Measurements from ENCODE around the gene PIP4K2A.
"Not testable (repeated sequence)": the region's sequence is repeated elsewhere in the genome, so short reads cannot be mapped to it uniquely, and the experiment has no call there.

PIP4K2A gene

DNA sequence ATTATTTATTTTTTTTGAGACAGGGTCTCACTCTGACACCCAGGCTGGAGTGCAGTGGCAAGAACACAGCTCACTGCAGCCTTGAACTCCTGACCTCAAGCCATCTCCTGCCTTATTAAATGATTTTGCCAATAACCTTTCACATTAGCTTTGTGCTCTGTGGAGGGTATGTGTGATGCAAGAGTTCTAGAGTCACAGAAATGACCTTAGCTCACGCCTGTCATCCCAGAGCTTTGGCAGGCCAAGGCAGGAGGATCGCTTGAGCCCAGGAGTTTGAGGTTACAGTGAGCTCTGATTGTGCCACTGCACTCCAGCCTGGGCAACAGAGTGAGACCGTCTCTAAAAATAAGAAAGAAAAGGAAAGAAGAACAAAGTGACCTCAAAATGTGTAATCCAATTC is 4.3 kb upstream of the PIP4K2A start:
- H3K4me1 ChIP-seq (ENCODE audit: control insufficient read depth in 1 of 2, insufficient read depth in 2 of 2, low read length in 2 of 2); H3K36me3 ChIP-seq (ENCODE audit: control insufficient read depth in 1 of 2, insufficient read depth in 2 of 2, low read length in 2 of 2); H3K27me3 ChIP-seq (ENCODE audit: low read depth, low read length); H3K27ac ChIP-seq (ENCODE audit: low read length); H3K9me3 ChIP-seq (ENCODE audit: control insufficient read depth in 1 of 2, low read length in 2 of 2); H3K4me3 ChIP-seq (ENCODE audit: low read depth in 1 of 2, low read length in 2 of 2): not testable (repeated sequence)

- Histone ChIP-seq H3K4me3 (ENCODE audit: low read depth in 1 of 2, low read length in 2 of 2) (no peak overlapping the region), H3K27ac (ENCODE audit: low read length) (no peak overlapping the region), H3K36me3 (ENCODE audit: control insufficient read depth in 1 of 2, insufficient read depth in 2 of 2, low read length in 2 of 2) (no peaks in the 10 kb centered on the region), H3K4me1 (ENCODE audit: control insufficient read depth in 1 of 2, insufficient read depth in 2 of 2, low read length in 2 of 2) (no peaks in the 10 kb centered on the region), H3K9me3 (ENCODE audit: control insufficient read depth in 1 of 2, low read length in 2 of 2) (no peaks in the 10 kb centered on the region), H3K27me3 (ENCODE audit: low read depth, low read length) (no peaks in the 10 kb centered on the region)
Measured at GRCh38 chr10:22717728-22718127, 3.4 kb upstream of the PIP4K2A start.

DNA sequence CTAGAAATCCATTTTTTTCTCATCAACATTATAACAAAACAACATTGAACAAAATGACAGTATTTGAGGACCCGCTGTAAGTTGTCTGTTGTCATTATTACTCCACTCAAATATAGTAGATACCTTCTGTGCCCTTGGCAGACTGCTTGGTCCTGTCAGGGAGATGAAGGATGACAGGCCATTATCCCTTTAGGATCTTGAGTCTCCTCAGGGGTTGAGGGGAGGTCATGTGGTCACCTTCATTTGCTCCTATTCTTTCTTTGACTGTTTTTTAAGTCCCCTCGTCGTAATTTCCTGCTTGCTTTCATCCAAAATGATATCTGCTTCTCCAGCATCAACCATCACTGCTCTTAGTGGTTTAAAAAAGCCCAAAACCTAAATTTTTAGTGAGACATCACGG is 2.6 kb upstream of the PIP4K2A start:
- Histone ChIP-seq H3K4me3 (ENCODE audit: low read depth in 1 of 2, low read length in 2 of 2) (no peak overlapping the region), H3K4me1 (ENCODE audit: control insufficient read depth in 1 of 2, insufficient read depth in 2 of 2, low read length in 2 of 2) (peaks cover 2 to 3% of the 10 kb centered on the region in 2 donors), H3K36me3 (ENCODE audit: control insufficient read depth in 1 of 2, insufficient read depth in 2 of 2, low read length in 2 of 2) (no peaks in the 10 kb centered on the region), H3K9me3 (ENCODE audit: control insufficient read depth in 1 of 2, low read length in 2 of 2) (no peaks in the 10 kb centered on the region), H3K27me3 (ENCODE audit: low read depth, low read length) (no peaks in the 10 kb centered on the region), H3K27ac (ENCODE audit: low read length) (no peak overlapping the region)

DNA sequence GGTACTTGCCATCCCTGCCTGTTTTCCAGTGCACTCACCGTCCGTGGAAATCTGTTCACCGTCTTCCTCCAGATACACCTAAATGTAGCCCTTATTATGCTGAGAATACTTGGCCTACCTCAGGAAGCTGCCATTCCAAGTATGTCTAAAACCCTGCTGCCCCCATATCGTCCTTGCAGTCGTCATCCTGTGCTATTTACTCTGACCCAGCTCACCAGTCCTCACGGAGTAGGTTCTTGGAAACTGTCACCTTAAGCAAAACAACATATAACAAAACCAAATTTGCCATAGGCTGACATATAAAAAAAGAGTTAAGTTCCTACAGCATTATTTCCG is 880 bp upstream of the PIP4K2A start:
- H3K4me3 ChIP-seq (ENCODE audit: low read depth in 1 of 2, low read length in 2 of 2), result peak overlapping the region; percentile 57 to 67

DNA sequence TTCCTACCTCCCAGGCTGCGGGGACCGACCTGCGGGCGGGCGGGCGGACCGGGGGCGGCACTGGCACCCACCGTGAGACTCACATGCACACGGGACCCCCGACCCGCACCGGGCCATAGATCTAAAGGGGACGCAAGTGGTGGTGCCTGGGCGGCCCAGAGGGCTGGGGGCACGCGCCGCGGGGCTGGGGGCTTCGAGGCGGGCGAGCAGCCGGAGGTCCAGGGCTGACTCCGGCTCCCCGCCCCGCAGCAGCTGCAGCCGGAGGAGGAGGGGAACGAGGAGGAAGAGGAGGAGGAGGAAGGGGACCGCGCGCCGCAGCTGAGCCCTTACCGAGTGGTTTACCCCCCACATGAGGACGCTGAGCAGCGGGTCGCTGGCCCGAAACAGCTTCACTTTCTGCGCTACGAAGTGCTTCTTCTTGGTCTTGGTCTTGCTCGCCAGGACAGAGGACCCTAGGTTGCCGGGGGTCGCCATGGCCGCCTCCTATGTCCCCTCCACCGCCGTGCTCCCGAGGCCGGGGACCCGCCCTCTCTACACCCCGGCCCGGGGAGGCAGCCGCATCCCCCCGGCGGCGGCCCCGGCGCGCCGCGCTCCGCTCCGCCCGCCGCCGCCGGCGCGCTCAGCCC is 412 bp downstream of the PIP4K2A start:
- Histone ChIP-seq H3K36me3 (ENCODE audit: control insufficient read depth in 1 of 2, insufficient read depth in 2 of 2, low read length in 2 of 2) (no peaks in the 10 kb centered on the region), H3K4me3 (ENCODE audit: low read depth in 1 of 2, low read length in 2 of 2) (peak overlapping the region; percentile 70 to 96), H3K27ac (ENCODE audit: low read length) (peak overlapping the region; percentile 29), H3K27me3 (ENCODE audit: low read depth, low read length) (no peaks in the 10 kb centered on the region), H3K4me1 (ENCODE audit: control insufficient read depth in 1 of 2, insufficient read depth in 2 of 2, low read length in 2 of 2) (peaks cover 10 to 21% of the 10 kb centered on the region in 2 donors), H3K9me3 (ENCODE audit: control insufficient read depth in 1 of 2, low read length in 2 of 2) (no peaks in the 10 kb centered on the region)

More for the DNA sequence above, 880 bp upstream of the PIP4K2A start:
- H3K9me3 ChIP-seq (ENCODE audit: control insufficient read depth in 1 of 2, low read length in 2 of 2), result no peaks in the 10 kb centered on the region
- H3K27ac ChIP-seq (ENCODE audit: low read length), result no peak overlapping the region
- no peaks in the 10 kb centered on the region for H3K27me3 ChIP-seq (ENCODE audit: low read depth, low read length)
- no peaks in the 10 kb centered on the region for H3K36me3 ChIP-seq (ENCODE audit: control insufficient read depth in 1 of 2, insufficient read depth in 2 of 2, low read length in 2 of 2)
- H3K4me1 ChIP-seq (ENCODE audit: control insufficient read depth in 1 of 2, insufficient read depth in 2 of 2, low read length in 2 of 2), result peaks cover 10 to 17% of the 10 kb centered on the region in 2 donors

DNA sequence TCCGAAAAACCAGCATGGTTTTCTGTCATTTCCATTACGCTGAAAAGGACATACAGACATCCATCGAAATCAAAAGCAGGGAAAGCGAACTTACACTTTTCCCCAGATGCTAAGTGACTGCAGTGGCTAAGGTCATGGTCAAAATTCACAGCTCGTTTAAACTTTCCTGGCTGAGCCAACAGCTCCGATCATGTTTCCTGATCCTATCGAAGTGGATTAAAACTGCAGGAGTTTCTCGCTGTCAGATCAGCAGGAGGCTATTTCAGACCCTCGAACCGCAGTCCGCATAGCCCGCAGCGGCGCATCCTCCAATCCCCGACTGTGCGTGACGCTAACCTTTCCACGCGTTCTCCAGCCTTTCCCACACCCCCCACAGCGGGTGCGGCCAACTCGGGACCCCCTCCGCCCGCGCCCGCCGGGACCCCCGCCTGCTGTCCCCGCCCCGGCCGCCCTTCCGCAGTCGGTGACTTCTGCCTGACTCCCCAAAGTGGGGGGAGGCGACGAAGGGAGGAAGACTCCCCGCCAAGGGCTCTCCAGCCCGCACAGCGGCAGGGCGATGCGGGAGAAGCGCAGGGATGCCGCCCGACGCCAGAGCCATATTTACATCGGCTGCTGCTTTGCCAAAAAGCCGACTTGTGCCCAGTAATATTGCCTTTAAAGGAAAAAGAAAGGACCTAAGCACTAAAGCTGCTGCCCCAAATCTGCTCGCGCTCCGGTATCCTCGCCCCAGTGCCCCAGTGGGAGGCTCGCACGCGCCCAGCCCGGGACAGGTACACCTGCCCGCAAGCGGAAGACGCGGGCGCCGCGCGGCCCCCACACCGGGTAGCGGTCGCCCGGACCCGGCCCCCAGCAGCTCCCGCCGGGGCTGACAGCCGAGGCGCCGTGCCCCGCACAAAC is 1.2 kb downstream of the PIP4K2A start:
- H3K36me3 ChIP-seq (ENCODE audit: control insufficient read depth in 1 of 2, insufficient read depth in 2 of 2, low read length in 2 of 2), result no peaks in the 10 kb centered on the region
- peak overlapping the region; percentile 53 for H3K27ac ChIP-seq (ENCODE audit: low read length)
- peaks cover 10 to 21% of the 10 kb centered on the region in 2 donors for H3K4me1 ChIP-seq (ENCODE audit: control insufficient read depth in 1 of 2, insufficient read depth in 2 of 2, low read length in 2 of 2)
- peak overlapping the region; percentile 70 to 96 for H3K4me3 ChIP-seq (ENCODE audit: low read depth in 1 of 2, low read length in 2 of 2)
- H3K9me3 ChIP-seq (ENCODE audit: control insufficient read depth in 1 of 2, low read length in 2 of 2), result no peaks in the 10 kb centered on the region
- no peaks in the 10 kb centered on the region for H3K27me3 ChIP-seq (ENCODE audit: low read depth, low read length)

- H3K36me3 ChIP-seq (ENCODE audit: control insufficient read depth in 1 of 2, insufficient read depth in 2 of 2, low read length in 2 of 2), result no peaks in the 10 kb centered on the region
- H3K4me1 ChIP-seq (ENCODE audit: control insufficient read depth in 1 of 2, insufficient read depth in 2 of 2, low read length in 2 of 2), result peaks cover 10 to 21% of the 10 kb centered on the region in 2 donors
- H3K9me3 ChIP-seq (ENCODE audit: control insufficient read depth in 1 of 2, low read length in 2 of 2), result no peaks in the 10 kb centered on the region
- no peaks in the 10 kb centered on the region for H3K27me3 ChIP-seq (ENCODE audit: low read depth, low read length)
- H3K4me3 ChIP-seq (ENCODE audit: low read depth in 1 of 2, low read length in 2 of 2), result peak overlapping the region; percentile 70 to 96
- peak overlapping the region; percentile 53 for H3K27ac ChIP-seq (ENCODE audit: low read length)
Measured at GRCh38 chr10:22712211-22712955, 2.0 kb downstream of the PIP4K2A start.

- H3K9me3 ChIP-seq (ENCODE audit: control insufficient read depth in 1 of 2, low read length in 2 of 2), result no peaks in the 10 kb centered on the region
- H3K4me1 ChIP-seq (ENCODE audit: control insufficient read depth in 1 of 2, insufficient read depth in 2 of 2, low read length in 2 of 2), result peaks cover 10 to 21% of the 10 kb centered on the region in 2 donors
- H3K27me3 ChIP-seq (ENCODE audit: low read depth, low read length), result no peaks in the 10 kb centered on the region
- H3K36me3 ChIP-seq (ENCODE audit: control insufficient read depth in 1 of 2, insufficient read depth in 2 of 2, low read length in 2 of 2), result no peaks in the 10 kb centered on the region
- H3K27ac ChIP-seq (ENCODE audit: low read length), result no peak overlapping the region
- peak overlapping the region in 1 of 2 donors; percentile 4 for H3K4me3 ChIP-seq (ENCODE audit: low read depth in 1 of 2, low read length in 2 of 2)
Measured at GRCh38 chr10:22711373-22711772, 3.0 kb downstream of the PIP4K2A start.

DNA sequence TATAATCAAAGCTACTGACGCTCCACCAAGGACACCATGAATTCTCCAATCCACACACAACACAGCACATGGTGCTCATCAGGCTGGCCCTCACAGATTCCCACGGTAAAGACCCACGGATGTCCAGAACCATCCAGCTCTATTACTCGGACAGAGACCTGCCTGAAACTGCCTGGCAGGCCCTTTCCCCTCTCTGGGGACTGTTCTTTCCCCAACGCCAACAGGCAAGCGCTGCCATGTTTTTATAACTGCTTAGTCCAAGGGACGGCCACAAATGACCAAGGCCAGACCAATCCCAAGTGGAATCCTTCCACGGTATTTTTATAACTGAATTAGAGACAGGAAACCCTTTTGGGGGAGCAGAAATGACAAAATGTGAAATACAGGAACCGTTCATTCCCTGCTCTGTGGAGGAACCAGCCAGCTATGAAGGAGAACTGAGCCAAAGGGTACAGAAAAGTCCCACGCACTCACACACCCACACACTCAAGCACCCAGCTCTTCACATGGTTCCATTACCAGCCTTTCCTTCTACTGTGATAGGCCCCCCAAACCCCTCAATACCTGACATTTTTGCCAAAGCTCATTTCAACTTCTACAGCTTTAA is 4.1 kb downstream of the PIP4K2A start:
- no peaks in the 10 kb centered on the region for H3K9me3 ChIP-seq (ENCODE audit: control insufficient read depth in 1 of 2, low read length in 2 of 2)
- H3K27me3 ChIP-seq (ENCODE audit: low read depth, low read length), result no peaks in the 10 kb centered on the region
- no peak overlapping the region for H3K27ac ChIP-seq (ENCODE audit: low read length)
- H3K4me1 ChIP-seq (ENCODE audit: control insufficient read depth in 1 of 2, insufficient read depth in 2 of 2, low read length in 2 of 2), result peaks cover 10 to 21% of the 10 kb centered on the region in 2 donors
- no peak overlapping the region for H3K4me3 ChIP-seq (ENCODE audit: low read depth in 1 of 2, low read length in 2 of 2)
- no peaks in the 10 kb centered on the region for H3K36me3 ChIP-seq (ENCODE audit: control insufficient read depth in 1 of 2, insufficient read depth in 2 of 2, low read length in 2 of 2)

GRCh38 chr10:22708772-22709171 is 5.6 kb downstream of the PIP4K2A start:
- H3K36me3 ChIP-seq (ENCODE audit: control insufficient read depth in 1 of 2, insufficient read depth in 2 of 2, low read length in 2 of 2), result no peaks in the 10 kb centered on the region
- no peak overlapping the region for H3K4me3 ChIP-seq (ENCODE audit: low read depth in 1 of 2, low read length in 2 of 2)
- H3K27ac ChIP-seq (ENCODE audit: low read length), result no peak overlapping the region
- H3K9me3 ChIP-seq (ENCODE audit: control insufficient read depth in 1 of 2, low read length in 2 of 2), result no peaks in the 10 kb centered on the region
- peaks cover 10 to 21% of the 10 kb centered on the region in 2 donors for H3K4me1 ChIP-seq (ENCODE audit: control insufficient read depth in 1 of 2, insufficient read depth in 2 of 2, low read length in 2 of 2)
- H3K27me3 ChIP-seq (ENCODE audit: low read depth, low read length), result no peaks in the 10 kb centered on the region

- Histone ChIP-seq H3K4me1 (ENCODE audit: control insufficient read depth in 1 of 2, insufficient read depth in 2 of 2, low read length in 2 of 2) (peaks cover 0 to 30% of the 10 kb centered on the region in 2 donors), H3K9me3 (ENCODE audit: control insufficient read depth in 1 of 2, low read length in 2 of 2) (no peaks in the 10 kb centered on the region), H3K4me3 (ENCODE audit: low read depth in 1 of 2, low read length in 2 of 2) (no peak overlapping the region), H3K27me3 (ENCODE audit: low read depth, low read length) (no peaks in the 10 kb centered on the region), H3K36me3 (ENCODE audit: control insufficient read depth in 1 of 2, insufficient read depth in 2 of 2, low read length in 2 of 2) (no peaks in the 10 kb centered on the region), H3K27ac (ENCODE audit: low read length) (no peak overlapping the region)
Measured at GRCh38 chr10:22705527-22705926, 8.9 kb downstream of the PIP4K2A start.

Measured in muscle layer of duodenum (tissue), 2 donors.